GM12865 (cell line): ENCODE measurements around the gene AADACL4.

Experiments
- DNase-seq: peaks from one replicate; pipeline ENCODE4 v3.0.0; 2010; ENCODE audit warnings: low read depth
- H3K4me3 ChIP-seq: 2 replicates; pipeline ENCODE4 v1.5.1; 2011; ENCODE audit warnings: mild to moderate bottlenecking, low read depth, low read length, control low read depth
- CTCF ChIP-seq: IDR thresholded peaks from 2 replicates; pipeline ENCODE4 v1.5.1; 2011; ENCODE audit warnings: low read length, control low read depth, low read depth, inconsistent platforms; ENCODE audit not compliant: insufficient read depth; ENCODE audit errors: missing control alignments

AADACL4 gene

GRCh38 chr1:12610305-12610935 lies 33.5 kb upstream of the AADACL4 start:
- H3K4me3 ChIP-seq, result no peak overlapping the region
- no peak for TF ChIP-seq CTCF
- DNase-seq, result no peak

GRCh38 chr1:12610941-12611340 lies 32.9 kb upstream of the AADACL4 start:
- DNase-seq, result no peak
- no peak overlapping the region for H3K4me3 ChIP-seq
- no peak for TF ChIP-seq CTCF

GRCh38 chr1:12613180-12613579 lies 30.7 kb upstream of the AADACL4 start:
- no peak overlapping the region for H3K4me3 ChIP-seq
- DNase-seq, result no peak
- TF ChIP-seq CTCF, result no peak

- no peak for TF ChIP-seq CTCF
- DNase-seq, result no peak
- no peak overlapping the region for H3K4me3 ChIP-seq
Measured at GRCh38 chr1:12614402-12615158, 29.3 kb upstream of the AADACL4 start.

GRCh38 chr1:12615159-12615864 lies 28.6 kb upstream of the AADACL4 start:
- no peak for TF ChIP-seq CTCF
- no peak for DNase-seq
- H3K4me3 ChIP-seq, result no peak overlapping the region

- no peak for TF ChIP-seq CTCF
- H3K4me3 ChIP-seq, result no peak overlapping the region
- DNase-seq, result no peak
Measured at GRCh38 chr1:12615865-12616708, 27.8 kb upstream of the AADACL4 start.
